K562 (cell line): ENCODE data around the gene STYX. TPM values are rescaled to one million over a fixed set of nuclear protein-coding genes. Genes with fewer than 3 reads are reported as not detected.

ENCODE experiments used
- ARID1B ChIP-seq: fragments of 450-650 bp; IDR thresholded peaks from 2 replicates; pipeline ENCODE4 v1.6.1; 2016; ENCODE audit warnings: antibody characterized with exemption, mild to moderate bottlenecking, inconsistent platforms
- ATF7 ChIP-seq: fragments of 450-650 bp; IDR thresholded peaks from 2 replicates; pipeline ENCODE4 v1.7.1; 2014; ENCODE audit warnings: mild to moderate bottlenecking, moderate library complexity
- CBFA2T3 ChIP-seq: fragments of 450-650 bp; IDR thresholded peaks from 2 replicates; pipeline ENCODE4 v1.6.1; 2017
- CHD2 ChIP-seq: IDR thresholded peaks from 2 replicates; pipeline ENCODE4 v1.6.1; 2011; ENCODE audit warnings: low read depth, low read length
- DLX4 ChIP-seq: fragments of 250-450 bp; sonication (Bioruptor Pico); IDR thresholded peaks from 2 replicates; pipeline ENCODE4 v1.6.1; 2021; ENCODE audit warnings: mild to moderate bottlenecking
- ELF4 ChIP-seq: fragments of 450-650 bp; formaldehyde crosslinking; IDR thresholded peaks from 2 replicates; pipeline ENCODE4 v1.4.0; 2022; ENCODE audit warnings: missing genetic modification characterization
- FOXJ2 ChIP-seq: fragments of 200-800 bp; sonication (Bioruptor generic); IDR thresholded peaks from 2 replicates; pipeline ENCODE4 v1.6.1; 2016; ENCODE audit warnings: missing genetic modification characterization, missing compliant biosample characterization
- MXD1 ChIP-seq: fragments of 250-450 bp; sonication (Bioruptor Pico); IDR thresholded peaks from 2 replicates; pipeline ENCODE4 v1.8.0; 2021; ENCODE audit warnings: borderline replicate concordance, mild to moderate bottlenecking, moderate library complexity; ENCODE audit not compliant: poor library complexity, severe bottlenecking
- NCOA4 ChIP-seq: fragments of 450-650 bp; IDR thresholded peaks from 2 replicates; pipeline ENCODE4 v1.6.1; 2018; ENCODE audit warnings: mild to moderate bottlenecking; ENCODE audit not compliant: partially characterized antibody
- PHB ChIP-seq: fragments of 250-450 bp; sonication (Bioruptor Pico); IDR thresholded peaks from 2 replicates; pipeline ENCODE4 v1.5.0; 2021
- RBFOX2 ChIP-seq: fragments of 200-400 bp; formaldehyde crosslinking; IDR thresholded peaks from 2 replicates; pipeline ENCODE4 v1.6.1; 2017; ENCODE audit warnings: low read depth, mild to moderate bottlenecking, low read length, moderate library complexity
- SNAPC5 ChIP-seq: fragments of 250-450 bp; sonication (Bioruptor Pico); IDR thresholded peaks from 2 replicates; pipeline ENCODE4 v1.8.0; 2021; ENCODE audit warnings: moderate library complexity, mild to moderate bottlenecking, inconsistent platforms
- USF2 ChIP-seq: sonication (generic); formaldehyde crosslinking; IDR thresholded peaks from 2 replicates; pipeline ENCODE4 v1.5.0; 2020; ENCODE audit warnings: missing genetic modification reagents
- ZBTB26 ChIP-seq: fragments of 450-650 bp; formaldehyde crosslinking; IDR thresholded peaks from 2 replicates; pipeline ENCODE4 v1.4.0; 2022; ENCODE audit warnings: missing genetic modification characterization
- ZHX1 ChIP-seq: fragments of 150-350 bp; conservative IDR thresholded peaks from 2 replicates; pipeline ENCODE4 v1.6.1; 2014; ENCODE audit warnings: low read length
- ZNF197 ChIP-seq: fragments of 200-800 bp; sonication (Bioruptor generic); IDR thresholded peaks from 2 replicates; pipeline ENCODE4 v1.6.1; 2016; ENCODE audit warnings: low read depth, missing genetic modification characterization, missing compliant biosample characterization
- ZNF511 ChIP-seq: sonication (generic); formaldehyde crosslinking; IDR thresholded peaks from 2 replicates; pipeline ENCODE4 v1.8.0; 2022; ENCODE audit warnings: mild to moderate bottlenecking, missing genetic modification reagents
- ZNF639 ChIP-seq, 2 experiments: fragments of 200-800 bp in 1 of 2; sonication (Bioruptor generic) in 1 of 2; sonication (generic) in 1 of 2; formaldehyde crosslinking in 1 of 2; IDR thresholded peaks in 1 of 2; conservative IDR thresholded peaks in 1 of 2; 2 replicates each; pipeline versions ENCODE4 v1.5.0 to v1.6.1; 2016 to 2020; ENCODE audit warnings: missing compliant biosample characterization in 1 of 2, missing genetic modification characterization in 1 of 2, missing genetic modification reagents in 1 of 2
- ZNF830 ChIP-seq: fragments of 250-450 bp; sonication (Bioruptor Pico); IDR thresholded peaks from 2 replicates; pipeline ENCODE4 v1.5.0; 2021; ENCODE audit warnings: mild to moderate bottlenecking
- polyA plus RNA-seq, 8 experiments: library from polyadenylated mRNA; depleted of rRNA in 4 of 8; stranded (reverse) in 5 of 8; unstranded in 3 of 8; fragments of >200 nt; fragmentation: Nextera tagmentation in 2 of 8; fragmentation: Illumina TruSeq in 1 of 8; extraction: Ambion mirVana in 2 of 8; extraction: Trizol in 1 of 8; gene quantifications; 2 replicates each; pipeline versions ENCODE4 v1.2.1 to v1.2.3, GENCODE V29; 2011 to 2014; ENCODE audit warnings: inconsistent platforms in 1 of 8, missing spikeins in 1 of 8
- total RNA-seq, 7 experiments: library from RNA; depleted of rRNA in 6 of 7; stranded (reverse); fragments of >200 nt in 6 of 7; fragmentation: Illumina TruSeq in 2 of 7; extraction: Trizol in 2 of 7; gene quantifications; 2 replicates each; pipeline versions ENCODE4 v1.2.1 to v1.2.3, GENCODE V29; 2011 to 2021; ENCODE audit warnings: low replicate concordance in 1 of 7

The STYX gene
- total and polyA plus RNA-seq, 9 of the 15 experiments (the other 6 are each of a cell fraction or from before 2014, with no cell fraction given), result 5.0 to 15.4 (median 10.6) TPM

GRCh38 chr14:52706724-52707706, 23.0 kb upstream of the STYX start, which contains the start of gene PSMC6 (continued):
- TF ChIP-seq USF2 (CRISPR knock-in tag) (no peak), CBFA2T3 (no peak), RBFOX2 (peak; percentile 73), ARID1B (no peak), CHD2 (no peak), MXD1 (no peak), ELF4 (CRISPR knock-in tag) (no peak), ATF7 (no peak; the same call in 1 of the 2 replicates), ZHX1 (no peak), ZNF511 (CRISPR knock-in tag) (no peak), ZNF830 (CRISPR knock-in tag) (no peak), SNAPC5 (CRISPR knock-in tag) (no peak), NCOA4 (no peak), ZNF639 (CRISPR knock-in tag; conservative IDR thresholded peaks at IDR 0.05 in 1 of 2, IDR thresholded peaks at IDR 0.05 in 1 of 2) (peak in 1 of 2 experiments; percentile 52; a peak in 1 of 4 replicates), ZNF197 (CRISPR knock-in tag) (no peak), ZBTB26 (CRISPR knock-in tag) (no peak), DLX4 (CRISPR knock-in tag) (no peak), PHB (no peak), FOXJ2 (tag) (no peak)
